Frontal cortex (tissue), 4 donors: ENCODE data around the gene SAMD5. TPM values are rescaled to one million over a fixed set of nuclear protein-coding genes. Genes with fewer than 3 reads are reported as not detected.

Source experiments
- DNase-seq, 2 donors: peaks; one replicate each; pipeline ENCODE4 v3.0.0; 2012; ENCODE audit warnings: low spot score in 2 of 2
- FAIRE-seq: peaks from 2 replicates; lab custom pipeline; 2012; peaks lifted over from hg19 to GRCh38; lab: Jason Lieb, UNC
- total RNA-seq: library from RNA; depleted of rRNA; stranded (reverse); fragments of >200 nt; gene quantifications from one replicate; pipeline ENCODE4 v1.2.3, GENCODE V29; 2014
- donor health status: control.
- donor health status: control.
- donor health status: control.

Gene SAMD5
- total RNA-seq = 11.8 TPM

GRCh38 chr6:147508042-147508865, at the start of gene SAMD5:
Gene SAMD5, plus strand, starts transcription at chr6:147508690. Its CDS starts 239 bp downstream, at chr6:147508929.
- FAIRE-seq (no peak), DNase-seq (peak; percentile 61 to 67)

DNA sequence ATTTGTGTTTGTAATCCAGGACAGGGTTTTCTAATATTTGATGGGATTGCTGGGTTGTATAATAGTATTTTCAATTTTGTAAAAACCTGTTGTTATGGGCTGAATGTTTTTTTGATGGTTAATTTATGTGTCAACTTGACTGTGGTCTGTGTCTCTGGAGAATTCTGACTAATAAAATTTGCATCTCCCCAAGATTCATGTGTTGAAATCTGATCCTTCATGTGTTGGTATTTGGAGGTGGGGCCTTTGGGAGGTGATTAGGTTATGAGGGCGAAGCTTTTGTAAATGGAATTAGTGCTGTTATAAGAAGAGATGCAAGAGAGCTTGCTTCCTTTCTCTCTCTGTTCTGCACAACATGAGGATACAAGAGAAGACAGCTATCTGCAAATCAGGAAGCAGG, 48.7 kb upstream of the SAMD5 start:
- FAIRE-seq = no peak
- no peak for DNase-seq

GRCh38 chr6:147463651-147464050, 44.8 kb upstream of the SAMD5 start:
- FAIRE-seq = no peak
- DNase-seq = no peak

DNA sequence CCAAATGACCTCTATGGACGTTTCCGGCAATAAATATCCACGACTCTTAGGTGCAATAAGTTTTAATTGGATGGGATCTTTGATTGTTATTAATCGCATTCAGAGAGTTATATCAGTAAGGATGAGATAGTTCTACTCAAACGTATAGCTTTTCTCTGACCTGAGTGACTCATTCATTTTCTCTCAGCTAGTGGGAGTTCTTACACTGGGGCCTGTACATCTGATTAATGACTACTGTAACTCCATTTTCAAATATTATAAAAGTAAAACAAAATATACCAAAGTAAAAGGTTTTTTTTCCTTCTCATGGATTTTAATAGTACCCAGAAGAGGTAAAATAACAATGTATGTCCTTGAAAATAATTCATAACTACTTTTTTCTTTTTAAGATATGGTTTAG, 41.1 kb upstream of the SAMD5 start:
- DNase-seq (no peak), FAIRE-seq (no peak)

- FAIRE-seq = no peak
- DNase-seq = no peak
Observed at GRCh38 chr6:147467886-147468285, 40.6 kb upstream of the SAMD5 start.

DNA sequence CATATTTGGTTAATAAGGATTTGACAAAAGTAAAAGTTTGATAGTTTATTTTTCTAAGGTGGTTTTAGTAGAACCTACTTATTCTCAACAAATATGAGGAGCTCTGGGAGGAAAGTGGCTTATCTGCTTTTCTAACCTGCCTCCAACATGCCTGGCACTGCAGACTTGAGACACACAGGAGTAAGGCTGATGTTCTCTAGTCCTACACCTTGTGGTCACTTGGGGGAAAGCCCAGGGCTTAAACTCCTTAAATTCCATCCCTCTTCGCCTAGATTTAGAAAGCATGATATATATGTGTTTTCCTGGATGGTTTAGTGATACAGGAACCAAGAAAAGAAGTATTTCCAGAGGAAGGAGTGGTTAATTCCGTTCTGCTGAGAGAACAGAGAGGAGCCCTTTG, 39.9 kb upstream of the SAMD5 start:
- FAIRE-seq (no peak), DNase-seq (no peak)

GRCh38 chr6:147479857-147480256, 28.6 kb upstream of the SAMD5 start:
- FAIRE-seq (no peak), DNase-seq (no peak)

DNA sequence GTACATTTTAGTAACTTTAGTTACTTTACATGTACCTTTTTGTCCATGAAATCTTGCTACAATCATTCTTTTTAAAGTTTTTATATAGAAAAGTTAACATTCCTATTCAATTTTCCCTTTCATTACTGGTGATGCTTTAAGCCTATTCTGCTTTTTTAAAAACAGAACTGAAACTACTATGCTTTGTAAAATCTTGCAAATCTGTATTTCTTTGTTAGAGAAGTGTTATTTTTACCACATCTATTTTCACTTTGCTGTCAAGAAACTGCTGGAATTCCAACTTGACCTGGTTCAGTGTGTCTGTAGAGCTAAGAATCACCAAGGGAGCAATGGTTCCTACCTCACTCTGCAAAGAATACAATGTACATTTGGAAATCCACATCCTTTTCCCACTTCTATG, 21.8 kb upstream of the SAMD5 start:
- DNase-seq (no peak), FAIRE-seq (no peak)

GRCh38 chr6:147497472-147497871, 11.0 kb upstream of the SAMD5 start:
- DNase-seq = no peak
- FAIRE-seq = no peak

GRCh38 chr6:147503587-147503986, 4.9 kb upstream of the SAMD5 start:
- DNase-seq (no peak), FAIRE-seq (no peak)

DNA sequence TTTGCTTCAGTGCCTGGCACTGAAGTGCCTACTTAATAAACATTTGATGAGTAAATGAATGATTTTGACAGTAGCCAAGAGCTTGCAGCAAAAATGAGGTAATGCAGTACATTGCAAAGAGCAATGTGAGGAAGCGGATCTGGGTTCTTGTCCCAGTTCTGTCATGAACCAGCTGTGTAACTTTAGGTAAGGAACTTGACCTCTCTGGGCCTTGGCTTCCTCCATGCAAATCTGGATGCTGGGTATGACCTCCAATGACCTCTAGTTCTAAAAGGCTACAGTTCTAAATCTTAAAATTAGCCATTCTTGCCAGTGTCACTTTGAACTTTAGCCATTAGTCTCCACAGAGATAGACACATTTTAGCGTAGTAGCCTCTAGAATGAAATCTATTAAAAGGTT, 3.6 kb upstream of the SAMD5 start:
- no peak for DNase-seq
- FAIRE-seq = no peak

DNA sequence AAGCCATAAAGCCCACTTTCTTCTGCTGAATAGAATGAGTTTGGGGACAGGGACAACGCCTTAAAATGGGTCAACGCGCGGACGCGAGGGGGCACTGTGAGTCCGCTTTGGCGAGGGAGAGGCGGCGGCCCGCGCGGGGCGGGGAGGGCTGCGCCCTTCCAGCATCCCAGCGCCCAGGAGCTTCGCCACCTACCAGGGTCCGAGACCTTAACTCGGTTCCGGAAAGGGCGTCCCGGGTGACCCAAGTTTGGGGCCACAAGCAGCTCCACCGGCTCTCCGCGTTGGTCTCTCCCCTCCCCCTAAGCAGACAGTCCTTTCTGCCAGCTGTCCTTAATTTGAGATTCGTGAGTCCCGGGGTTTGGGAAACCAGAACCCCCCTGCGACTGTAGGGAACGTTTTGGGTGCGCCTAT, 1.8 kb upstream of the SAMD5 start:
- no peak for FAIRE-seq
- DNase-seq = peak; percentile 75 to 77

- FAIRE-seq (no peak), DNase-seq (peak; percentile 25 to 34)
Observed at GRCh38 chr6:147507162-147508041, 1.1 kb upstream of the SAMD5 start.

- peak; percentile 27 to 36 for DNase-seq
- FAIRE-seq = no peak
Observed at GRCh38 chr6:147508866-147509608, 547 bp downstream of the SAMD5 start.

- no peak for DNase-seq
- FAIRE-seq = no peak
Observed at GRCh38 chr6:147509891-147510290, 1.4 kb downstream of the SAMD5 start.

DNA sequence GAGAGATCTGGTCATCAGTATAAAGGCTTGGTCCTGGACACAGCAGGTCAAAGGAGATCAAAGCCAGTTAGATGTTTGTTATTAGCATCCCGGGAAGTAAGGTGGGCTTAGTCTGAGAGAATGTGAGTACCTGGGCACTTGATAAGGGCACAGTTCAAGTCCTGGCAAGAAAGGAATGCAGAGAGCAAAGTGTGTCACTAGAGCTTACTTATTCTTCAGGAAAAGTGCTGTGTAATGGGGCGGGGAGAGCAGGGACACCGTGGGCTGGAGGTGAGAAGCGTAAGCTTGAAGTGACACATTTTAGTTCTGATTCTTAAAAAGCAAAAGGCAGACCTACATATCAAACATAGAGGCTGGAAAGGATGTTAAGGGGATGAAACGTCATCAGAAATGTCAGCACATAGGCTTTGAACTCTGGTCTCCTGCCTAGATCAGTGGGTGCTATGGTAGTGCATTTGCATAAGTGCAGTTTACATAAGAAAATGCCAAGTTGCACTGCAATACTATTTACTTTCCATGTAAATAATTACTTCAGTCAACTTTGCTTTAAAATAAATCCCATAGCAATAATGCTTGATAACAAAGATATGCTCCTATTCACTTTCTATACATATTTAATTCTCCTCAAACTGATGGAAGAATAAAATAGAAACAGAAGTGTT, 2.6 kb downstream of the SAMD5 start:
- DNase-seq (no peak), FAIRE-seq (no peak)

DNA sequence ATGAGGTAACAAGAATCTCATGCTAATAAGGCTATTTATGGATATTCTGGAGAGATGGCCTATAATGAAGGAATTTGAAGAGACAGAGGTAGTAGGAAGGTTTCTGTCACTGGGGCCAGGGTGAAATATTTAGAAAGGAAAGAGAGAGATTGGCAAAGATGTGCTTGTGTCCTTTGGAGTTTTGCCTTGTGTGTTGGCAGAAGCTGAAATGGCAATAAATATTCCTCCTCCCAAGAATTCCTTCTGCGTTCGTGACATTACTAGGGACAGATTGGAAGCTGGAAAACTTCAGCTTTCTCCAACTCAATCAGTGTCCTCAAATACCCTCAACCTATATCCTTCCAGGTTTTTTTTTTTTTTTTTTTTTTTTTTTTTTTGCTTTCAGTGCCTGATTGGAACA, 6.3 kb downstream of the SAMD5 start:
- DNase-seq (no peak), FAIRE-seq (no peak)

GRCh38 chr6:147515327-147515726, 6.8 kb downstream of the SAMD5 start:
- no peak for FAIRE-seq
- DNase-seq = no peak

DNA sequence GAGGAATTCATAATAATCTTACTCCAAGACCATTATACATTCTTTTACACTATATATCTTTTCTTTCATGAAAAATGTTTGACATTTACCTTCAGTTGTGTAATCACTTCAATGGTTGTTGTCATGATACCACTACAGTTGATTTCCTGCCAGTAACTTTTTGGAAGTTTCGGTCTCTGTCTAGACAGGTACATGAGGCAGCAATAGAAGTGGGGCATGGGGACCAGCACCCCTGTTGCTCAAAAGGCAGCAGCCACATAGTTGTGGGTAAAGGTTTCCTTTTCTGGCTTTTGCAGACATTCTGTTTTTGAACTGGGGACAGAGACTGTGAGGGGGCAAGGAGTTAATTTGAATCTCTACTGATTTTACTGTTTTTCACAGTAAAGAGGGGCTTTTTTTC, 14.1 kb downstream of the SAMD5 start:
- DNase-seq (no peak), FAIRE-seq (no peak)
